ENCODE results near the gene ARPC5L. TPM values are rescaled to one million over a fixed set of nuclear protein-coding genes. Genes with fewer than 3 reads are reported as not detected.

ARPC5L gene
- total and polyA plus RNA-seq, 9 of the 15 experiments (the other 6 are each of a cell fraction or from before 2014, with no cell fraction given), result 25.4 to 113 (median 63.8) TPM

DNA sequence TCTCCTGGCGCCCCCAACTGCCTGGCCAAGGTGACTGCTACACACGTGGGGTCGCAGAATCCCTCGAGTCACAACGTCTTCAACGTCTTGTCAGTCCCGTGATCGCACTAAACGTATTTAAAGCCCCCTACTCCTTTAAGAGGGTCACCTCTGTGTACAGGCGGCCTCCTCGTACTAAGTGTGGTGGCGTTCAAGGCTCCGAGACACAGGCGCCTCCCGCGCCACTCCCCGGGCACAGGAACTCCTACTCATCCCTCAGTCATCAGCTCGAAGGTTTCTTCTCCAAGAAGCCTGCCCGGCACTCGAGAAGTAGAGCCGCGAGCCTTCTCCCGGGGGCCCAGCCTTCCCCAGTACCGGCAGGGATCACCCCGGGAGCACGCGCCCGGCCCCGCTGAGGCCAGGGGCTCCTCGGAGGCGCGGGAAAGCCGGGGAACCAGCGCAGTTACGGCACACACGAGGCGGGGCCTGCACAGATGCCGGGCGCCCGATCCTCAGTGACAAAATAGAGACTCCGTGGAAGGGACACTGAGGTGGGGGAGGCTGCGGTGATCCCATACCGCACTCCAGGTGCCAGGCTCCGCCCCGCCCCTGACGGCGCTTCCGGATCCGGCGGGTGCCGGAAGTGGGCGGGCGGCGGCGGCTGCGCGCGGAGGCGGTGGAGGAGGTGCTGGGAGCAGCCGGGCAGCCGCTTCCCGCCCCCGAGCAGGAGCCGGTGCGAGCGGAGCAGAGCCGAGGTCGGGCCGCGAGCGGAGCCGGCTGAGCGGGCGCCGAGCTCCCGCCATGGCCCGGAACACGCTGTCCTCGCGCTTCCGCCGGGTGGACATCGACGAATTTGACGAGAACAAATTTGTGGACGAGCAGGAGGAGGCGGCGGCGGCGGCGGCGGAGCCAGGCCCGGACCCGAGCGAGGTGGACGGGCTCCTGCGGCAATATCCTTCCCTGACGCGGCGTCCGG, 6.9 kb downstream of the ARPC5L start (continued):
- TF ChIP-seq MLLT1 (IDR thresholded peaks at IDR 0.05) (peak in 1 of 2 experiments; percentile 15; a peak in 2 of 4 replicates), NFE2 (IDR thresholded peaks at IDR 0.05; ENCODE audit: low read depth) (no peak; the same call in 1 of the 2 replicates), ZNF668 (CRISPR knock-in tag; IDR thresholded peaks at IDR 0.05) (no peak), MAX (CRISPR knock-in tag; IDR thresholded peaks at IDR 0.05) (peak; percentile 90), SP1 (CRISPR knock-in tag; IDR thresholded peaks at IDR 0.05) (peak; percentile 82; the same call in 1 of the 2 replicates), STAT5B (CRISPR knock-in tag; IDR thresholded peaks at IDR 0.05) (no peak), POLR2G (IDR thresholded peaks at IDR 0.05; ENCODE audit: low read depth, low read length) (peak; percentile 99), MEF2A (IDR thresholded peaks at IDR 0.05; ENCODE audit: control insufficient read depth, low read depth, low read length) (no peak), ZNF76 (CRISPR knock-in tag; IDR thresholded peaks at IDR 0.05; ENCODE audit: borderline replicate concordance) (0 out of 2 replicates have a peak, but pooled peaks have one; percentile 46), RBFOX2 (IDR thresholded peaks at IDR 0.05; ENCODE audit: low read depth, low read length) (peak; percentile 98), NFRKB (IDR thresholded peaks at IDR 0.05; ENCODE audit: low read depth) (peak; percentile 76; the same call in 1 of the 2 replicates), CBFA2T2 (conservative IDR thresholded peaks at IDR 0.05) (no peak), TOE1 (IDR thresholded peaks at IDR 0.05; ENCODE audit: borderline replicate concordance) (no peak; the same call in 1 of the 2 replicates), TOE1 (CRISPR knock-in tag; IDR thresholded peaks at IDR 0.05; ENCODE audit: borderline replicate concordance, low read depth) (no peak; the same call in 1 of the 2 replicates), ZBTB7A (IDR thresholded peaks at IDR 0.05; ENCODE audit: borderline replicate concordance, control insufficient read depth, low read depth, low read length) (peak; percentile 46; the same call in 1 of the 2 replicates), ZNF316 (IDR thresholded peaks at IDR 0.05) (0 out of 2 replicates have a peak, but pooled peaks have one; percentile 1), HNRNPLL (IDR thresholded peaks at IDR 0.05; ENCODE audit: low read depth, low read length, poor library complexity, severe bottlenecking) (peak; percentile 65), NR2C1 (IDR thresholded peaks at IDR 0.05) (no peak), NR2C1 (tag; IDR thresholded peaks at IDR 0.05) (0 out of 2 replicates have a peak, but pooled peaks have one; percentile 20), EP300 (IDR thresholded peaks at IDR 0.05; ENCODE audit: low read length) (no peak), NFIC (IDR thresholded peaks at IDR 0.05) (peak; percentile 48; the same call in 1 of the 2 replicates), ETV1 (tag; conservative IDR thresholded peaks at IDR 0.05; ENCODE audit: low read depth) (0 out of 2 replicates have a peak, but pooled peaks have one; percentile 17), CCNT2 (IDR thresholded peaks at IDR 0.05; ENCODE audit: borderline replicate concordance, extremely low read depth, insufficient read length, low read depth, low read length) (peak; percentile 79), ZNF224 (CRISPR knock-in tag; IDR thresholded peaks at IDR 0.05) (no peak), DIDO1 (tag; IDR thresholded peaks at IDR 0.05; ENCODE audit: low read depth) (no peak), KLF6 (CRISPR knock-in tag; IDR thresholded peaks at IDR 0.05; ENCODE audit: borderline replicate concordance) (no peak), MXI1 (IDR thresholded peaks at IDR 0.05; ENCODE audit: low read depth, low read length) (peak; percentile 77), ZNF589 (CRISPR knock-in tag; IDR thresholded peaks at IDR 0.05; ENCODE audit: low read depth) (peak; percentile 60; the same call in 1 of the 2 replicates)
